HG03354 (cell line): ENCODE data around the gene SLC2A4RG.

Source experiments
- ATAC-seq: cut with Tn5 transposase; IDR thresholded peaks from one replicate; pipeline ENCODE4 v1.9.1; 2021; ENCODE audit warnings: mild to moderate bottlenecking; ENCODE audit not compliant: unreplicated experiment, poor library complexity, severe bottlenecking

Gene SLC2A4RG

GRCh38 chr20:63749597-63750508 is 10.3 kb downstream of the SLC2A4RG start:
- no peak for ATAC-seq

DNA sequence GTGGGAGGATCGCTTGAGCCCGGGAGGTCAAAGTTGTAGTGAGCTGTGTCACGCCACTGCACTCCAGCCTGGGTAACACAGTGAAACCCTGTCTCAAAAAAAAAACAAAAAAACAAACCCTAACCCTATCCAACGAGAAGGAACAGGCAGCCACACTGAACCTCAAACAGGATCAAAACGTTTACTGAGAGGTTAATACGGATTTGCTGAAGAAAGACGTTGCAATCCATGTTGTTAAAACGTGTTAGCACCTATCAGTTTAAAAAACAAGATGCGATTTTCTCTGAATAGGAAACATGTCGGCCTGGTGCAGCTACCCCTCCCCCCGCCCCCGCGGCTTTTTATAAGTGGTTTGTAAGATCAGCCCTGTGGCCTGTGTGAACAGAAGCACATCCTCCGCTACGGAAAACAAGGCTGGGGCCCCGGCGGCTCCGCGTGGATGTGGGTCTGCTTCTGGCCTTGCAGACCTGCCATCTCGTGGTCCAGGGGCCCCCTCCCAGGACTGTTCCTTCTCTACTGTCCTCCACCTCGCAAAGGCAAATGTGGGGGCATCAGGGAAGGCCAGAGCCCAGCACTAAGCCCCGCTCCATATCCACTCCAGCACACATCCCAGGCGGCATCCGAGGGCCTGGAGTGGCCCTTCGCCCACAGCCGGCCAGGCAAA is 11.4 kb downstream of the SLC2A4RG start:
- ATAC-seq: no peak

GRCh38 chr20:63751471-63752271 is 12.1 kb downstream of the SLC2A4RG start:
- no peak for ATAC-seq

DNA sequence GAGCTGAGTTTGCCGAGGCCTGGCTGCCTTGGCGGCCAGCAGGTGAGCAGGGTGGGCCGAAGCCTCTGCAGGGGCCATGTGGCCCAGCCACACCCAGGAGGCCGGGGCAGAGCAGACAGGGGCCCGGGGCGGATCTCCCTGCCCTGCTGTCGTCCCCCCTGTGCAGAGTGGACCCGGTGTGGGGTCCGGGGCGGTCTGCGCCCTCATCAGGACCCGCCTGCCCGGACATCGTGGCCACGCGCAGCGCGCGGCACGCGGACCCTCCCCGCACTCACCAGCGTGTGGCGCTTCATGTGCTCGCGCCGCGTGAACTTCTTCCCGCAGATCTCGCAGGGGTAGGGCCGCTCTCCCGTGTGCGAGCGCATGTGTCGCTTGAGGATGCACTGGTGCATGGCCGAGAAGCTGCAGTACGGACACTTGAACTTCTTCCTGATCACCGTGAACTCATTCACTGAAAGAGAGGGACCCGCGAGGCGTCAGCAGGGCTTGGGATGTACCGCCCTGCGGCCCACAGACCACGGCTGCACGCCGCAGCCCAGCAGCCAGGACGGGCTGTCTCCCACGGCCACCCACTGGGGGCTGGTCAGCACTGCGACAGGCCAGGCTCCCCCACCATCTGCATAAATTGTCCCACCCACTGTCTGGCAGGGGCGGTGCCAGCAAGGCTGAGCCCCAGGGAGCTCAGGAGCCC is 13.0 kb downstream of the SLC2A4RG start:
- no peak for ATAC-seq

- no peak for ATAC-seq
Measured at GRCh38 chr20:63753381-63753780, 13.8 kb downstream of the SLC2A4RG start.

DNA sequence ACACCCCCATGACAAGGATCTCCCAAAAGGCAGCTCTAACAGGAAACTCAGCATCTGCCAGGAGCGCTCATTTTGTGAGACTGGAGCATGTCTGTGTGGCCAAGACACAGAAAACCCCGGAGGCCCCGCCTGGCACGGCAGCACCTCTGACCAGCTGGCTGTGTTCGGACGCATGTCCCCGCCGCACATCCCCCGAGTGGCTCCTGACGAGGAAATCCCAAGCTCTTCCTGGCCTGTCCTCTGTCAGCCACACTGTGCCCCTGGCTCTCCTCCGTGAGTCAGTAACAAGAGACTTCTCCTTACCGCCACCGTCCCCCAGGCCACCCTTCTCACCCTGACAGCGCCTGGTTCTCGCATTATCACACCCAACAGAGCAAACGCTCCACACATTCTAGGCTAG is 14.4 kb downstream of the SLC2A4RG start:
- no peak for ATAC-seq

- ATAC-seq: no peak
Measured at GRCh38 chr20:63755933-63756647, 16.5 kb downstream of the SLC2A4RG start.

GRCh38 chr20:63756648-63756991 is 17.0 kb downstream of the SLC2A4RG start:
- ATAC-seq: no peak

DNA sequence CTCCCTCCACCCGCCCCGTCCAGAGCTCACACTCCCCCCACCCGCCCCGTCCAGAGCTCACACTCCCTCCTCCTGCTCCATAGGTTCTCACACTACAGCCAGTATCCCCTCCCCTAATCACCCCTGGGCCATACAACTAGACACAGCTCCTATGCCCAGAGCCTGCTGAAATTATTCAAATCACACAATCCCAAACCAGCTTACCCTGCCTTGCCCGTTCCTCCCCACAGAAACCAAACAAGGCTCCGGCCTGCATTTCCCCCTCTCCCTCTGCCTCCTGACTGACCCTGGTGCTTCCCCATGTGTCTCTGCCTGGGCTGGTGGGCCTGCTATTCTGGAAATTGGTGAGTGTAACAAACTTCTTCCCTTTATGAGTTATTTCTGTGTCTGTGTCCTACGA is 18.6 kb downstream of the SLC2A4RG start:
- no peak for ATAC-seq

DNA sequence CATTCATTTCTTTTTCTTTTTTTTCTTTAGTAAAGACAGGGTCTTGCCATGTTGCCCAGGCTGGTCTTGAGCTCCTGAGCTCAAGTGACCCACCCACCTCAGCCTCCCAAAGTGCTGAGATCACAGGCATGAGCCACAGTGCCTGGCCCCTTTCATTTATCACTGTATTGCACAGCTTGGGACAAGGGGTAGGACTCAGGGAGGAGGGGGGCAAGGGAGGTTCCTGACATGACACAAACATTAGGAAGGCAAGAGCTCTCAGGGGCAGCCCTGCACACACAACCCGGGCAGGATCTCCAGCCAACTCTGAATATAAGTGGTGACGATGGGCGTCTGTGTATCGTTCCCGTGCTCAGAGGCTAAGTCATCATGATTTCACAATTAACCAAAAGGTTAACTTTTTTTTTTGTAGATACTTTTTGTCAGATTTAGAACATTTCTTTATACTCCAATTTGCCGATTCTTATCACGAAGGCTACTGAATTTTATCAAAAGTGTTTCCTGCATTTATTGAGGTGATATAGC is 19.9 kb downstream of the SLC2A4RG start:
- no peak for ATAC-seq

GRCh38 chr20:63765082-63765873 is 25.7 kb downstream of the SLC2A4RG start:
- no peak for ATAC-seq

GRCh38 chr20:63765902-63766301 is 26.3 kb downstream of the SLC2A4RG start:
- no peak for ATAC-seq

GRCh38 chr20:63766695-63767426 is 27.3 kb downstream of the SLC2A4RG start:
- no peak for ATAC-seq

DNA sequence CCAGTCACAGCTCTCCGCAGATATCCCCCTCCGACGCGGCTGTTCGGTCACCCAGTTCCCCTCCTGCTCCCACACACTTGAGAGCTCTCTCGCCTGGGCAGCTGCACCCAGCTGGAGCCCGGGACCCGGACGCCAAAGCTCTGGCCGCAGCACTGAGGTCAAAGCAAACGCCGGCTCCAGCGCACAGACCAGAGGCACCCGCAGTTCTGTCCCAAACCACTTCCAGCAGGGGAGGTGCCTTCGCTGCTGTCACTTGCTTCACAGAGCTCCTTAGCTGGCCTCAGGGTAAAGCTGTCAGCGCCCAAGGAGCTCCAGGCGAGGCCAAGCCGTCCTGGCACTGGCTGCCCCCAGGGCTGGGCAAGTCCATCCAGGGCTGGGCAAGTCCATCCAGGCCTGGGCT is 27.9 kb downstream of the SLC2A4RG start:
- ATAC-seq: no peak

DNA sequence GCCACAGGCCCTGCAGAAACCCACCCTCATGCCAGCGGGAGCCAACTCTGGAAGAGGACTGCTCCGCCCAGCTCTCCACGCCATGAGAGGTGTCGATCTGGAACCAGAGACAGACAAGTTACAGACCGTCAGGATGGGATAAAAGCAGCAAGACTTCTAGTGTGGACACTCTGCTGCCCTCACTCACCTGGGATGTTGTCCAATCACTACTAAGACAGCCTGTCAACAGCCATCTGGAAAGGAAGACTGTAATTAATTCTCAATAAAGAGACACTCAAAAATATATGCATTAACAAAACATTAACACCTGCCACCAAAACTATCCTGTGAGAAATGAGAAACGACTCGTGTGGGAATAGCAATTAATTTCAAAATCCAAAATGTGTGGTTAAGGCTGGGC is 28.3 kb downstream of the SLC2A4RG start:
- ATAC-seq: no peak

GRCh38 chr20:63768591-63769515 is 29.3 kb downstream of the SLC2A4RG start:
- no peak for ATAC-seq
